ENCODE results near the gene PRKD1.

GRCh38 chr14:29843981-29844380 lies 83.7 kb downstream of the PRKD1 start:
- TF ChIP-seq SP1 (IDR thresholded peaks at IDR 0.05) (no peak), FOXM1 (IDR thresholded peaks at IDR 0.05; ENCODE audit: borderline replicate concordance) (no peak), NFRKB (IDR thresholded peaks at IDR 0.05) (no peak), ZNF384 (IDR thresholded peaks at IDR 0.05) (no peak), BHLHE40 (IDR thresholded peaks at IDR 0.05; ENCODE audit: borderline replicate concordance) (no peak), TARDBP (IDR thresholded peaks at IDR 0.05) (no peak), FOXK2 (IDR thresholded peaks at IDR 0.05) (no peak), ARNT (IDR thresholded peaks at IDR 0.05) (no peak)

Measured in HEK293T (cell line).